ENCODE data around the gene DPP6.

GRCh38 chr7:154918266-154918665 is 866.1 kb downstream of the DPP6 start:
- TF ChIP-seq, protein P1, sequence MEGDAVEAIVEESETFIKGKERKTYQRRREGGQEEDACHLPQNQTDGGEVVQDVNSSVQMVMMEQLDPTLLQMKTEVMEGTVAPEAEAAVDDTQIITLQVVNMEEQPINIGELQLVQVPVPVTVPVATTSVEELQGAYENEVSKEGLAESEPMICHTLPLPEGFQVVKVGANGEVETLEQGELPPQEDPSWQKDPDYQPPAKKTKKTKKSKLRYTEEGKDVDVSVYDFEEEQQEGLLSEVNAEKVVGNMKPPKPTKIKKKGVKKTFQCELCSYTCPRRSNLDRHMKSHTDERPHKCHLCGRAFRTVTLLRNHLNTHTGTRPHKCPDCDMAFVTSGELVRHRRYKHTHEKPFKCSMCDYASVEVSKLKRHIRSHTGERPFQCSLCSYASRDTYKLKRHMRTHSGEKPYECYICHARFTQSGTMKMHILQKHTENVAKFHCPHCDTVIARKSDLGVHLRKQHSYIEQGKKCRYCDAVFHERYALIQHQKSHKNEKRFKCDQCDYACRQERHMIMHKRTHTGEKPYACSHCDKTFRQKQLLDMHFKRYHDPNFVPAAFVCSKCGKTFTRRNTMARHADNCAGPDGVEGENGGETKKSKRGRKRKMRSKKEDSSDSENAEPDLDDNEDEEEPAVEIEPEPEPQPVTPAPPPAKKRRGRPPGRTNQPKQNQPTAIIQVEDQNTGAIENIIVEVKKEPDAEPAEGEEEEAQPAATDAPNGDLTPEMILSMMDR (IDR thresholded peaks at IDR 0.05), result no peak
- TF ChIP-seq POLR2A (IDR thresholded peaks at IDR 0.05), result no peak

All from transverse colon (tissue), 3 donors.